Loucy (cell line): ENCODE results near the gene GLDN.

Source experiments
- EZH2phosphoT487 ChIP-seq: fragments of 200-600 bp; IDR thresholded peaks from 2 replicates; pipeline ENCODE4 v1.6.1; 2018; ENCODE audit warnings: antibody characterized with exemption, mild to moderate bottlenecking, moderate library complexity, borderline replicate concordance
- TF ChIP-seq, protein P1 (sequence below): fragments of 200-600 bp; sonication (generic); conservative IDR thresholded peaks from 2 replicates; pipeline ENCODE4 v1.5.1; 2014; ENCODE audit warnings: mild to moderate bottlenecking, antibody characterized with exemption, low read length

DNA sequence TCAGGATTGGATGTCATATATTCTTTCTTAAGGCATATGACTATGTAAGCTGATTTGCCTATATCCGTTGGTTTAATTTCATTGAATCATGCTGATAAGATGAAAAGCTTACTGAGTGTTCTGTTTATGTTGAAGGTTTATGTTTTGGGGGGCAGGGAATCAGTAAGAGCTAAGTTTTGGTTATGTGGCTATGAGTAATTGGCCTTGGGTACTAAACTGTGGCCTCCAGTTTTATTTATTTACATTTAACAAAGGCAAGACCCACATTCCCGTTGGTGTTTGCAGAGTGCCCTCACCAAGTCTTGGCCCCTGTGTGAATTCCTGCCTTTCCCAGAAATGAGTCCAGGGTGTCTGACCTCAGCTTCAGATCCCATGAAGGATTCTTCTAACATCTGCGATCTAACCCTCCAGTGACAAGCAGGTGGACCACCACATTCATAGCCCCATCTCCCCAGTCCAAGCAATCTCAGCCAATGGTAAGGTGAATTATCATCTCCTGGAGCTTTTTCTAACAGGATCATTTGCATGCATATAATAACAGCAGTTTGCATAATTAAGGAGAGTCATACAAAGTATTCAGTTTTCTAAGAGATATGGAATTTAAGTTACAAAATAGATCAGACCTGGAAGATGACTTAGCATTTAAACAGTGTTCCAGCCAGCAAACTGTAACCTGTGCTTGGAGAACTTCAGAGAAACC lies 27.4 kb downstream of the GLDN start:
- TF ChIP-seq, protein P1, sequence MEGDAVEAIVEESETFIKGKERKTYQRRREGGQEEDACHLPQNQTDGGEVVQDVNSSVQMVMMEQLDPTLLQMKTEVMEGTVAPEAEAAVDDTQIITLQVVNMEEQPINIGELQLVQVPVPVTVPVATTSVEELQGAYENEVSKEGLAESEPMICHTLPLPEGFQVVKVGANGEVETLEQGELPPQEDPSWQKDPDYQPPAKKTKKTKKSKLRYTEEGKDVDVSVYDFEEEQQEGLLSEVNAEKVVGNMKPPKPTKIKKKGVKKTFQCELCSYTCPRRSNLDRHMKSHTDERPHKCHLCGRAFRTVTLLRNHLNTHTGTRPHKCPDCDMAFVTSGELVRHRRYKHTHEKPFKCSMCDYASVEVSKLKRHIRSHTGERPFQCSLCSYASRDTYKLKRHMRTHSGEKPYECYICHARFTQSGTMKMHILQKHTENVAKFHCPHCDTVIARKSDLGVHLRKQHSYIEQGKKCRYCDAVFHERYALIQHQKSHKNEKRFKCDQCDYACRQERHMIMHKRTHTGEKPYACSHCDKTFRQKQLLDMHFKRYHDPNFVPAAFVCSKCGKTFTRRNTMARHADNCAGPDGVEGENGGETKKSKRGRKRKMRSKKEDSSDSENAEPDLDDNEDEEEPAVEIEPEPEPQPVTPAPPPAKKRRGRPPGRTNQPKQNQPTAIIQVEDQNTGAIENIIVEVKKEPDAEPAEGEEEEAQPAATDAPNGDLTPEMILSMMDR: no peak
- TF ChIP-seq EZH2phosphoT487: no peak
